Natural killer cell (primary cell): Measurements from ENCODE around the gene CD86. TPM values are rescaled to one million over a fixed set of nuclear protein-coding genes. Genes with fewer than 3 reads are reported as not detected.

ENCODE experiments used
- ATAC-seq, 3 donors: fragments of 150-1000 bp in 2 of 3; fragments of 200-7000 bp in 1 of 3; cut with Tn5 transposase; 1 replicate in 1 of 3; 2 replicates in 2 of 3; pipeline ENCODE4 v1.10.0; 2021; ENCODE audit warnings: mild to moderate bottlenecking in 2 of 3, moderate library complexity in 2 of 3
- DNase-seq, 2 donors: peaks; one replicate each; pipeline versions ENCODE4 v3.0.0 to v3.0.0-alpha.2; 2013 to 2021; ENCODE audit warnings: mixed read lengths in 1 of 2
- H3K27ac ChIP-seq: one replicate; pipeline ENCODE4 v1.5.1; 2013; ENCODE audit warnings: mild to moderate bottlenecking, low read length
- H3K27me3 ChIP-seq: one replicate; pipeline ENCODE4 v1.6.1; 2013; ENCODE audit warnings: low read length; ENCODE audit not compliant: control insufficient read depth, insufficient read depth
- H3K36me3 ChIP-seq: one replicate; pipeline ENCODE4 v1.6.1; 2013; ENCODE audit warnings: low read length; ENCODE audit not compliant: control insufficient read depth, insufficient read depth
- H3K4me1 ChIP-seq: one replicate; pipeline ENCODE4 v1.6.1; 2013; ENCODE audit warnings: low read length; ENCODE audit not compliant: control insufficient read depth, insufficient read depth
- H3K4me3 ChIP-seq: one replicate; pipeline ENCODE4 v1.5.1; 2013; ENCODE audit warnings: low read length
- H3K9me3 ChIP-seq: one replicate; pipeline ENCODE4 v1.6.1; 2013; ENCODE audit warnings: low read length; ENCODE audit not compliant: control insufficient read depth, insufficient read depth
- H3K27ac Mint-ChIP-seq, 2 donors: one replicate each; pipeline ENCODE4 v1.8.0; 2022; ENCODE audit warnings: mild to moderate bottlenecking in 2 of 2, mixed read lengths in 2 of 2, moderate library complexity in 1 of 2
- H3K27me3 Mint-ChIP-seq, 2 donors: one replicate each; pipeline ENCODE4 v1.8.0; 2022; ENCODE audit warnings: low read depth in 2 of 2, mixed read lengths in 2 of 2
- H3K36me3 Mint-ChIP-seq: one replicate; pipeline ENCODE4 v1.8.0; 2022; ENCODE audit warnings: mixed read lengths
- H3K4me1 Mint-ChIP-seq, 2 donors: one replicate each; pipeline ENCODE4 v1.8.0; 2022; ENCODE audit warnings: mixed read lengths in 2 of 2
- H3K4me3 Mint-ChIP-seq: one replicate; pipeline ENCODE4 v1.8.0; 2022; ENCODE audit warnings: mild to moderate bottlenecking, moderate library complexity, mixed read lengths
- H3K9me3 Mint-ChIP-seq, 2 donors: one replicate each; pipeline ENCODE4 v1.8.0; 2022; ENCODE audit warnings: mixed read lengths in 2 of 2
- WGBS: methylation state at CpG from one replicate; pipeline ENCODE4 v1.1.7; 2013; ENCODE audit warnings: missing lambda C conversion rate; ENCODE audit not compliant: insufficient coverage; 5-methylcytosine and 5-hydroxymethylcytosine counted together
- intact Hi-C: fragments of 100-400 bp; cut with micrococcal nuclease; formaldehyde crosslinking; loops from one replicate; pipeline ENCODE4 v1.14.2; 2022
- total RNA-seq, 4 donors: library from RNA; stranded (reverse); fragments of 120-200 nt in 1 of 4; gene quantifications; one replicate each; pipeline versions ENCODE4 v1.2.3 to v1.2.4, GENCODE V29; 2013 to 2022
- TF ChIP-seq, protein P1 (sequence below): fragments of 200-600 bp; IDR thresholded peaks from one replicate; pipeline ENCODE4 v1.8.0; 2022; ENCODE audit warnings: antibody characterized with exemption

CD86 gene
- total RNA-seq, 3 donors from 2014 or later (not counting 1 experiment from before 2014, with no cell fraction given) = 2.1 to 6.9 (median 4.7) TPM

DNA sequence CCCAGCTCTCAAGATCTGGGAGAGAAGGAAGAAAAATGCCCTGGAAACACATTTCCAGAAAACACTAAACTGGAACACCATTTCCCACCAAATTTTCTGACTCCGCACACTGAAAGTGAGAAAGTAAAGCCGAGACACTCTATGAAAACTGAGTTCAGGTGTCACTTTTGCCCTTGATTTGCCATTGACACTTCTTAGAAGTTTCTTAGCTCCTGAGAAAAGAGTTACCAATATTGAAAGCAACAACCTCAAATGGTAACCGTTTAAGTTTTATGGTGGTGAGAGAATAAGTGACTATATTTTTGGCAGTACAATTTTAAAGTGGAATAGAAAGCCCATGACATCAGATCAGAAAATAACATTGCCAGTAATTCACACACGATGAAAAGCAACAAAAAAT lies 39.0 kb downstream of the CD86 start:
- TF ChIP-seq, protein P1, sequence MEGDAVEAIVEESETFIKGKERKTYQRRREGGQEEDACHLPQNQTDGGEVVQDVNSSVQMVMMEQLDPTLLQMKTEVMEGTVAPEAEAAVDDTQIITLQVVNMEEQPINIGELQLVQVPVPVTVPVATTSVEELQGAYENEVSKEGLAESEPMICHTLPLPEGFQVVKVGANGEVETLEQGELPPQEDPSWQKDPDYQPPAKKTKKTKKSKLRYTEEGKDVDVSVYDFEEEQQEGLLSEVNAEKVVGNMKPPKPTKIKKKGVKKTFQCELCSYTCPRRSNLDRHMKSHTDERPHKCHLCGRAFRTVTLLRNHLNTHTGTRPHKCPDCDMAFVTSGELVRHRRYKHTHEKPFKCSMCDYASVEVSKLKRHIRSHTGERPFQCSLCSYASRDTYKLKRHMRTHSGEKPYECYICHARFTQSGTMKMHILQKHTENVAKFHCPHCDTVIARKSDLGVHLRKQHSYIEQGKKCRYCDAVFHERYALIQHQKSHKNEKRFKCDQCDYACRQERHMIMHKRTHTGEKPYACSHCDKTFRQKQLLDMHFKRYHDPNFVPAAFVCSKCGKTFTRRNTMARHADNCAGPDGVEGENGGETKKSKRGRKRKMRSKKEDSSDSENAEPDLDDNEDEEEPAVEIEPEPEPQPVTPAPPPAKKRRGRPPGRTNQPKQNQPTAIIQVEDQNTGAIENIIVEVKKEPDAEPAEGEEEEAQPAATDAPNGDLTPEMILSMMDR = no peak
- Histone ChIP-seq H3K27ac (no peak overlapping the region), H3K9me3 (no peaks in the 10 kb centered on the region), H3K4me3 (no peak overlapping the region), H3K4me1 (peaks cover 18% of the 10 kb centered on the region), H3K36me3 (no peaks in the 10 kb centered on the region), H3K27me3 (no peaks in the 10 kb centered on the region)
- Mint-ChIP-seq H3K9me3 (no peaks in the 10 kb centered on the region), H3K4me3 (no peak overlapping the region), H3K36me3 (no peaks in the 10 kb centered on the region), H3K4me1 (peaks cover 6 to 10% of the 10 kb centered on the region in 2 donors), H3K27ac (no peak overlapping the region), H3K27me3 (peaks cover 0 to 3% of the 10 kb centered on the region in 2 donors)
- ATAC-seq (no peak), DNase-seq (no peak)
- intact Hi-C loops = no loop called here
- 78% methylated on average over 3 of the region's 4 CpGs for WGBS

DNA sequence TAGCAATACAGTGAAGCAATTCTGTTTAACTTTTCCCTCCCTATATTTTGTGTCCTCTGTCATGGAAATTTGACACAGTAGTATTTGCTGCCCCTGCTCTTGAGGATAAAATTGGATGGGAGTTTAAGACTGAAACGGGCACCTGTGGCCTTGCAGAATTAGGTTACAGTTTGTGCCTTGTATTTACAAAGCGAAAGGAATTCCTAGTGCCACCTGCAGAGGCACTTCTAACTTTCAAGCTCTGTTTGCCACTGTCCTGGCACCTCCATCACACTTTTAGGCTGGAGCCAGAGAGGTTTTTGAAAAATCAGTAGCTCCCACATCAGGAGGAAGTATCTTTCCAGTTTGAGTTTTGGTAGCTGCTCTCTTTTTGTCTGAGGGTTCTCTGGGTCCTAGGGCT lies 39.5 kb downstream of the CD86 start:
- TF ChIP-seq, protein P1 = no peak
- no peaks in the 10 kb centered on the region for H3K9me3 ChIP-seq
- intact Hi-C loops = no loop called here
- no peak overlapping the region for H3K4me3 ChIP-seq
- no peak overlapping the region for H3K27ac ChIP-seq
- no peaks in the 10 kb centered on the region for H3K27me3 ChIP-seq
- DNase-seq (no peak), ATAC-seq (no peak)
- no peaks in the 10 kb centered on the region for H3K9me3 Mint-ChIP-seq
- no peaks in the 10 kb centered on the region for H3K36me3 ChIP-seq
- H3K4me1 ChIP-seq = peaks cover 18% of the 10 kb centered on the region
- H3K27ac Mint-ChIP-seq = no peak overlapping the region
- H3K36me3 Mint-ChIP-seq = no peaks in the 10 kb centered on the region
- WGBS = 89% methylated on average over 2 of the region's 2 CpGs
- H3K27me3 Mint-ChIP-seq = peaks cover 0 to 3% of the 10 kb centered on the region in 2 donors
- peaks cover 6 to 10% of the 10 kb centered on the region in 2 donors for H3K4me1 Mint-ChIP-seq
- H3K4me3 Mint-ChIP-seq = no peak overlapping the region

DNA sequence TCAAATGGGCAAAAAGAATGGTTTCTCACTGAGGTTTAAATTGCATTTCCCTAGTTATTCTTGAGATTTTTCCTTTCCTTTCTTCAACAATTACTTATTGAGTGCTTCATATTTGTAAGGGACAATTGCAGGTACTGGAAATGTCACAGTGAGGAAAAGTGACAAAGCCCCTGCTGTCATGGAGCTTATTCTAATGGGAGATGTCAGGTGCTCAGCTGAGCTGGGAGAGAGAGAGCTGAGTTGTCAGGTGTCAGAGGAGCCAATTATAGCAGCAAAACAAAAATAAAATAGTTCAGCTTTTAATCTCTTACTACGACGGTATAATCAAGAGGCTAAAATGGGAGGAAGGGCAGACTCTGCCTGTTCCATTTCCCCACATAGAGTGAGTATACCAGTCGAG lies 42.0 kb downstream of the CD86 start:
- H3K4me3 Mint-ChIP-seq = no peak overlapping the region
- Histone ChIP-seq H3K27ac (no peak overlapping the region), H3K4me3 (no peak overlapping the region), H3K36me3 (no peaks in the 10 kb centered on the region), H3K9me3 (no peaks in the 10 kb centered on the region), H3K4me1 (peaks cover 7% of the 10 kb centered on the region), H3K27me3 (no peaks in the 10 kb centered on the region)
- no peak for ATAC-seq
- no peaks in the 10 kb centered on the region for H3K27me3 Mint-ChIP-seq
- TF ChIP-seq, protein P1 = no peak
- H3K27ac Mint-ChIP-seq = no peak overlapping the region
- 80% methylated on average over 3 of the region's 3 CpGs for WGBS
- no peaks in the 10 kb centered on the region for H3K9me3 Mint-ChIP-seq
- no peaks in the 10 kb centered on the region for H3K36me3 Mint-ChIP-seq
- intact Hi-C loops = no loop called here
- H3K4me1 Mint-ChIP-seq = peaks cover 10 to 19% of the 10 kb centered on the region in 2 donors
- DNase-seq = no peak

DNA sequence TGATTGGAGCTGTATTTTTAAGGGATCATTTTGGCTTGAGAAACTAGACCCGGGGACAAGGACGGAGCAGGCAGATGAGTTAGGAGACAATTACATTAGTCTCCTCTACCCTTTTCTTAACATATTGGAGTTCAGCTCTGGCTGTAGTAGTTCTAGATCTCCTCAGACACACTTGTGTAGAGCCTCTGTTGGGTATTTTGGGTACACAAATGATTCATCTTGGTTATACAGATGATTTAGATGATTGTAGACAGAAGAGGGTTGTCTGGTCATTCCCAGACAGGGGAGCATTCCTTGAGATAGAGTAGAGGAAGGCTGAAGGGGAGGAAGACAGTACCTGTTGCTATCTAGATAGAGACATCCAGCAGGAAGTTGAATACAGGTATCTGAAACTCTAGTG lies 43.4 kb downstream of the CD86 start:
- Histone ChIP-seq H3K9me3 (no peaks in the 10 kb centered on the region), H3K27me3 (no peaks in the 10 kb centered on the region), H3K36me3 (no peaks in the 10 kb centered on the region), H3K27ac (no peak overlapping the region), H3K4me3 (no peak overlapping the region), H3K4me1 (no peaks in the 10 kb centered on the region)
- no peak for ATAC-seq
- Mint-ChIP-seq H3K4me1 (peaks cover 7 to 15% of the 10 kb centered on the region in 2 donors), H3K27ac (no peak overlapping the region), H3K27me3 (no peaks in the 10 kb centered on the region), H3K4me3 (no peak overlapping the region), H3K36me3 (no peaks in the 10 kb centered on the region), H3K9me3 (no peaks in the 10 kb centered on the region)
- intact Hi-C loops = no loop called here
- 100% methylated on average over 1 of the region's 2 CpGs for WGBS
- DNase-seq = no peak
- TF ChIP-seq, protein P1 = no peak
